Astrocyte of the cerebellum (primary cell): Measurements from ENCODE around the gene EXD3.

Experiments used
- DNase-seq: peaks from one replicate; pipeline ENCODE4 v3.0.0-alpha.2; 2011; ENCODE audit warnings: low read depth
- H3K4me3 ChIP-seq: 2 replicates; pipeline ENCODE4 v1.5.1; 2011; ENCODE audit warnings: mild to moderate bottlenecking, low read depth, low read length, moderate library complexity
- CTCF ChIP-seq: IDR thresholded peaks from 2 replicates; pipeline ENCODE4 v1.5.1; 2012; ENCODE audit warnings: low read length, low read depth, moderate library complexity, mild to moderate bottlenecking; ENCODE audit errors: missing control alignments
- in situ Hi-C: cut with HindIII; loops from 2 replicates; pipeline ENCODE4 v1.10.0; 2017; ENCODE audit warnings: low sequenced_read_pairs

Gene EXD3

GRCh38 chr9:137457406-137458193 is 34.6 kb upstream of the EXD3 start:
- H3K4me3 ChIP-seq = peak overlapping the region; percentile 76
- in situ Hi-C loops = no loop called here
- no peak for TF ChIP-seq CTCF
- no peak for DNase-seq

- no peak for TF ChIP-seq CTCF
- in situ Hi-C loops = no loop called here
- no peak for DNase-seq
- H3K4me3 ChIP-seq = peak overlapping the region; percentile 76
These were observed 34.0 kb upstream of the EXD3 start for GRCh38 chr9:137456864-137457405.

- in situ Hi-C loops = no loop called here
- peak overlapping the region; percentile 76 for H3K4me3 ChIP-seq
- peak; percentile 81 for DNase-seq
- no peak for TF ChIP-seq CTCF
These were observed 33.3 kb upstream of the EXD3 start for GRCh38 chr9:137456061-137456863.

GRCh38 chr9:137455359-137455991 is 32.5 kb upstream of the EXD3 start:
- TF ChIP-seq CTCF = no peak
- in situ Hi-C loops = no loop called here
- no peak for DNase-seq
- no peak overlapping the region for H3K4me3 ChIP-seq

GRCh38 chr9:137454597-137455358 is 31.8 kb upstream of the EXD3 start:
- no peak for TF ChIP-seq CTCF
- in situ Hi-C loops = no loop called here
- H3K4me3 ChIP-seq = no peak overlapping the region
- DNase-seq = no peak
